ENCODE results near the gene ACTRT2. TPM values are rescaled to one million over a fixed set of nuclear protein-coding genes. Genes with fewer than 3 reads are reported as not detected.

The ACTRT2 gene
- polyA plus RNA-seq, 1 experiment: not detected

- DNase-seq (ENCODE audit: low read depth): no peak
- TF ChIP-seq, protein P1, sequence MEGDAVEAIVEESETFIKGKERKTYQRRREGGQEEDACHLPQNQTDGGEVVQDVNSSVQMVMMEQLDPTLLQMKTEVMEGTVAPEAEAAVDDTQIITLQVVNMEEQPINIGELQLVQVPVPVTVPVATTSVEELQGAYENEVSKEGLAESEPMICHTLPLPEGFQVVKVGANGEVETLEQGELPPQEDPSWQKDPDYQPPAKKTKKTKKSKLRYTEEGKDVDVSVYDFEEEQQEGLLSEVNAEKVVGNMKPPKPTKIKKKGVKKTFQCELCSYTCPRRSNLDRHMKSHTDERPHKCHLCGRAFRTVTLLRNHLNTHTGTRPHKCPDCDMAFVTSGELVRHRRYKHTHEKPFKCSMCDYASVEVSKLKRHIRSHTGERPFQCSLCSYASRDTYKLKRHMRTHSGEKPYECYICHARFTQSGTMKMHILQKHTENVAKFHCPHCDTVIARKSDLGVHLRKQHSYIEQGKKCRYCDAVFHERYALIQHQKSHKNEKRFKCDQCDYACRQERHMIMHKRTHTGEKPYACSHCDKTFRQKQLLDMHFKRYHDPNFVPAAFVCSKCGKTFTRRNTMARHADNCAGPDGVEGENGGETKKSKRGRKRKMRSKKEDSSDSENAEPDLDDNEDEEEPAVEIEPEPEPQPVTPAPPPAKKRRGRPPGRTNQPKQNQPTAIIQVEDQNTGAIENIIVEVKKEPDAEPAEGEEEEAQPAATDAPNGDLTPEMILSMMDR (IDR thresholded peaks at IDR 0.05; ENCODE audit: insufficient read depth, low read depth, low read length): no peak
- H3K36me3 ChIP-seq (ENCODE audit: control insufficient read depth, insufficient read depth, low read length): no peaks in the 10 kb centered on the region
- no peaks in the 10 kb centered on the region for H3K27me3 ChIP-seq (ENCODE audit: control insufficient read depth, insufficient read depth, low read length)
- ChIA-PET POLR2A (no interaction called here), CTCF (no interaction called here)
- no peak overlapping the region for H3K4me3 ChIP-seq (ENCODE audit: low read depth, low read length)
Observed at GRCh38 chr1:3038571-3039181, 17.4 kb downstream of the ACTRT2 start.

- TF ChIP-seq, protein P1 (IDR thresholded peaks at IDR 0.05; ENCODE audit: insufficient read depth, low read depth, low read length): no peak
- ChIA-PET POLR2A (no interaction called here), CTCF (no interaction called here)
- Histone ChIP-seq H3K27me3 (ENCODE audit: control insufficient read depth, insufficient read depth, low read length) (no peaks in the 10 kb centered on the region), H3K36me3 (ENCODE audit: control insufficient read depth, insufficient read depth, low read length) (no peaks in the 10 kb centered on the region), H3K4me3 (ENCODE audit: low read depth, low read length) (no peak overlapping the region)
- DNase-seq (ENCODE audit: low read depth): no peak
Observed at GRCh38 chr1:3040004-3040403, 18.7 kb downstream of the ACTRT2 start.

DNA sequence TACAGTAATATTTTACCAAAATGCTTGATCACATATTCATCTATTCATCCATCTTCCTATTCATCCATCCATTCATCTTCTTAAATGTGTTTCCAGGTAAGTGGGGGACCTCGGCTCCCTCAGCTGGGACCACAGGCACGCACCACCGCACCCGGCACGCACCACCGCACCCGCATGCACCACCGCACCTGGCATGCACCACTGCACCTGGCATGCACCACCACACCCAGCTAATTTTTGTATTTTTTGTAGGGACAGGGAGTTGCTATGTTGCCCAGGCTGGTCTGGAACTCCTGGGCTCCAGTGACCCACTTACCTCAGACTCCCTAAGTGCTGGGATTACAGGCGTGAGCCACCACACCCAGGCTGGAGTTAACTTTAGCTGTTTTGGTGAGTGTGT is 21.2 kb downstream of the ACTRT2 start:
- Histone ChIP-seq H3K27me3 (ENCODE audit: control insufficient read depth, insufficient read depth, low read length) (no peaks in the 10 kb centered on the region), H3K4me3 (ENCODE audit: low read depth, low read length) (no peak overlapping the region), H3K36me3 (ENCODE audit: control insufficient read depth, insufficient read depth, low read length) (no peaks in the 10 kb centered on the region)
- ChIA-PET POLR2A (no interaction called here), CTCF (no interaction called here)
- TF ChIP-seq, protein P1 (IDR thresholded peaks at IDR 0.05; ENCODE audit: insufficient read depth, low read depth, low read length): no peak
- DNase-seq (ENCODE audit: low read depth): no peak

GRCh38 chr1:3049164-3049563 is 27.9 kb downstream of the ACTRT2 start:
- TF ChIP-seq, protein P1 (IDR thresholded peaks at IDR 0.05; ENCODE audit: insufficient read depth, low read depth, low read length): no peak
- no peak for DNase-seq (ENCODE audit: low read depth)
- Histone ChIP-seq H3K4me3 (ENCODE audit: low read depth, low read length) (no peak overlapping the region), H3K27me3 (ENCODE audit: control insufficient read depth, insufficient read depth, low read length) (no peaks in the 10 kb centered on the region), H3K36me3 (ENCODE audit: control insufficient read depth, insufficient read depth, low read length) (no peaks in the 10 kb centered on the region)
- ChIA-PET POLR2A (no interaction called here), CTCF (no interaction called here)

GRCh38 chr1:3049905-3050304 is 28.6 kb downstream of the ACTRT2 start:
- CTCF ChIA-PET: no interaction called here
- H3K36me3 ChIP-seq (ENCODE audit: control insufficient read depth, insufficient read depth, low read length): no peaks in the 10 kb centered on the region
- TF ChIP-seq, protein P1 (IDR thresholded peaks at IDR 0.05; ENCODE audit: insufficient read depth, low read depth, low read length): no peak
- POLR2A ChIA-PET: no interaction called here
- H3K27me3 ChIP-seq (ENCODE audit: control insufficient read depth, insufficient read depth, low read length): no peaks in the 10 kb centered on the region
- H3K4me3 ChIP-seq (ENCODE audit: low read depth, low read length): no peak overlapping the region
- DNase-seq (ENCODE audit: low read depth): no peak

Measured in BJ (cell line).